Activated CD4-positive, alpha-beta T cell treated with anti-CD3 and anti-CD28 coated beads, Interleukin-2, amount 50 U/mL, for 16 hours (primary cell): ENCODE data around the gene EFNA1.

Source experiments
- DNase-seq: peaks from one replicate; pipeline ENCODE4 v3.0.0-alpha.2; 2020

Gene EFNA1

GRCh38 chr1:155127105-155127966 lies at the start of gene EFNA1:
Gene EFNA1 (plus strand): TSS chr1:155127876. CDS start chr1:155127978, 102 bp downstream.
- DNase-seq: no peak

GRCh38 chr1:155078469-155079209 lies 49.0 kb upstream of the EFNA1 start, which contains the start of gene EFNA3:
Gene EFNA3 (plus strand): TSS chr1:155078837. CDS start chr1:155078942, 105 bp downstream.
- DNase-seq: peak; percentile 63

- no peak for DNase-seq
Observed at GRCh38 chr1:155079210-155079486, 48.5 kb upstream of the EFNA1 start.

GRCh38 chr1:155079487-155080311 lies 48.0 kb upstream of the EFNA1 start:
- DNase-seq: no peak

- DNase-seq: no peak
Observed at GRCh38 chr1:155080312-155081228, 47.1 kb upstream of the EFNA1 start.

GRCh38 chr1:155081472-155082300 lies 46.0 kb upstream of the EFNA1 start:
- no peak for DNase-seq

- no peak for DNase-seq
Observed at GRCh38 chr1:155082301-155083051, 45.2 kb upstream of the EFNA1 start.

GRCh38 chr1:155083052-155083541 lies 44.6 kb upstream of the EFNA1 start:
- DNase-seq: no peak

GRCh38 chr1:155083865-155084721 lies 43.6 kb upstream of the EFNA1 start:
- peak; percentile 46 for DNase-seq

GRCh38 chr1:155084722-155085503 lies 42.8 kb upstream of the EFNA1 start:
- DNase-seq: peak; percentile 95

GRCh38 chr1:155085504-155086127 lies 42.1 kb upstream of the EFNA1 start:
- peak; percentile 74 for DNase-seq

GRCh38 chr1:155086128-155086741 lies 41.4 kb upstream of the EFNA1 start:
- peak; percentile 81 for DNase-seq

- no peak for DNase-seq
Observed at GRCh38 chr1:155086856-155087535, 40.7 kb upstream of the EFNA1 start.

GRCh38 chr1:155091071-155092051 lies 36.3 kb upstream of the EFNA1 start:
- DNase-seq: peak; percentile 82

GRCh38 chr1:155092131-155092530 lies 35.5 kb upstream of the EFNA1 start:
- no peak for DNase-seq
